Astrocyte (in vitro differentiated cells and primary cell): Measurements from ENCODE around the gene GVQW3. TPM values are rescaled to one million over a fixed set of nuclear protein-coding genes. Genes with fewer than 3 reads are reported as not detected.

Experiments used
- DNase-seq: peaks from one replicate; pipeline ENCODE4 v3.0.0-alpha.2; 2010; ENCODE audit warnings: low read depth
- FAIRE-seq: peaks from 2 replicates; lab custom pipeline; 2011; peaks lifted over from hg19 to GRCh38; lab: Jason Lieb, UNC
- H2AFZ ChIP-seq: 2 replicates; pipeline ENCODE4 v1.6.0; 2012; ENCODE audit warnings: low read depth, low read length, inconsistent platforms
- H3K27ac ChIP-seq: 2 replicates; pipeline ENCODE4 v1.5.1; 2011; ENCODE audit warnings: low read depth, low read length, inconsistent platforms
- H3K27me3 ChIP-seq: 2 replicates; pipeline ENCODE4 v1.6.0; 2011; ENCODE audit warnings: low read length, inconsistent platforms; ENCODE audit not compliant: insufficient read depth
- H3K36me3 ChIP-seq: 2 replicates; pipeline ENCODE4 v1.5.1; 2011; ENCODE audit warnings: low read length, inconsistent platforms; ENCODE audit not compliant: insufficient read depth
- H3K4me1 ChIP-seq: 2 replicates; pipeline ENCODE4 v1.5.1; 2011; ENCODE audit warnings: low read length, inconsistent platforms; ENCODE audit not compliant: insufficient read depth
- H3K4me2 ChIP-seq: 2 replicates; pipeline ENCODE4 v1.6.0; 2012; ENCODE audit warnings: low read length, inconsistent platforms
- H3K4me3 ChIP-seq: 2 replicates; pipeline ENCODE4 v1.5.1; 2011; ENCODE audit warnings: low read depth, mild to moderate bottlenecking, low read length, inconsistent platforms; ENCODE audit not compliant: insufficient read depth
- H3K79me2 ChIP-seq: 2 replicates; pipeline ENCODE4 v1.6.0; 2012; ENCODE audit warnings: mild to moderate bottlenecking, low read length, inconsistent platforms; ENCODE audit not compliant: insufficient read depth
- H3K9ac ChIP-seq: 2 replicates; pipeline ENCODE4 v1.6.0; 2012; ENCODE audit warnings: mild to moderate bottlenecking, low read length, inconsistent platforms
- H3K9me3 ChIP-seq: 2 replicates; pipeline ENCODE4 v1.5.1; 2012; ENCODE audit warnings: low read depth, mild to moderate bottlenecking, low read length, inconsistent platforms; ENCODE audit not compliant: insufficient read depth
- H4K20me1 ChIP-seq: 2 replicates; pipeline ENCODE4 v1.6.0; 2012; ENCODE audit warnings: low read length, inconsistent platforms; ENCODE audit not compliant: insufficient read depth
- H3K27ac Mint-ChIP-seq: one replicate; pipeline ENCODE4 v1.8.0; 2021; ENCODE audit warnings: mild to moderate bottlenecking, mixed read lengths; ENCODE audit not compliant: unreplicated experiment
- H3K27me3 Mint-ChIP-seq: one replicate; pipeline ENCODE4 v1.8.0; 2021; ENCODE audit warnings: low read depth, mixed read lengths; ENCODE audit not compliant: unreplicated experiment
- H3K36me3 Mint-ChIP-seq: one replicate; pipeline ENCODE4 v1.8.0; 2021; ENCODE audit warnings: low read depth, mixed read lengths; ENCODE audit not compliant: unreplicated experiment
- H3K4me1 Mint-ChIP-seq: one replicate; pipeline ENCODE4 v1.8.0; 2021; ENCODE audit warnings: low read depth, mixed read lengths; ENCODE audit not compliant: unreplicated experiment
- H3K4me3 Mint-ChIP-seq: one replicate; pipeline ENCODE4 v1.8.0; 2021; ENCODE audit warnings: mild to moderate bottlenecking, moderate library complexity, mixed read lengths; ENCODE audit not compliant: unreplicated experiment
- H3K9me3 Mint-ChIP-seq: one replicate; pipeline ENCODE4 v1.8.0; 2021; ENCODE audit warnings: mild to moderate bottlenecking, mixed read lengths; ENCODE audit not compliant: unreplicated experiment
- EZH2 ChIP-seq: IDR thresholded peaks from 2 replicates; pipeline ENCODE4 v1.6.1; 2012; ENCODE audit warnings: mild to moderate bottlenecking, low read length, inconsistent platforms; ENCODE audit not compliant: insufficient read depth
- total RNA-seq: library from RNA; stranded (reverse); gene quantifications from 2 replicates; pipeline ENCODE4 v1.2.1, GENCODE V29; 2021
- TF ChIP-seq, protein P1 (sequence below): IDR thresholded peaks from 2 replicates; pipeline ENCODE4 v1.5.1; 2011; ENCODE audit warnings: low read depth, mild to moderate bottlenecking, inconsistent platforms, low read length, moderate library complexity; ENCODE audit not compliant: insufficient read depth

Gene GVQW3
- total RNA-seq, 1 donor from 2014 or later: 2.0 TPM

DNA sequence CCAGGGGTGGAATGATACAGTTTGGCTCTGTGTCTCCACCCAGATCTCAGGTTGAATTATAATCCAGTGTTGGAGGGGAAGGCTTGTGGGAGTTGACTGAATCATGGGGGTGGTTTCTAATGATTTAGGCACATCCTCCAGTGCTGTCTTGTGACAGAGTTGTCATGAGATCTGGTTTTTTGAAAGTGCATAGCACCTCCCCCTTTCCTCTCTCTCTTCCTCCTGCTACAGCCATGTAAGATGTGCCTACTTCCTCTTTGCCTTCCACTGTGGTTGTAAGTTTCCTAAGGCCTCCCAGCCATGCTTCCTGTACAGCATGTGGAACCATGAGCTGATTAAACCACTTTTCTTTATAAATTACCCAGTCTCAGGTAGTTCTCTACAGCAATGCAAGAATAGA is 45.3 kb upstream of the GVQW3 start:
- Histone ChIP-seq H3K36me3 (no peaks in the 10 kb centered on the region), H3K4me1 (no peaks in the 10 kb centered on the region), H3K79me2 (no peaks in the 10 kb centered on the region), H3K9me3 (peaks cover 12% of the 10 kb centered on the region), H2AFZ (no peak overlapping the region), H3K9ac (no peak overlapping the region), H3K4me2 (no peak overlapping the region), H3K27me3 (no peaks in the 10 kb centered on the region), H3K27ac (no peak overlapping the region), H4K20me1 (no peaks in the 10 kb centered on the region), H3K4me3 (no peak overlapping the region)
- Mint-ChIP-seq H3K36me3 (peaks cover 7% of the 10 kb centered on the region), H3K9me3 (peaks cover 20% of the 10 kb centered on the region), H3K4me3 (no peak overlapping the region), H3K4me1 (no peaks in the 10 kb centered on the region), H3K27me3 (peaks cover 3% of the 10 kb centered on the region), H3K27ac (no peak overlapping the region)
- no peak for FAIRE-seq
- TF ChIP-seq, protein P1, sequence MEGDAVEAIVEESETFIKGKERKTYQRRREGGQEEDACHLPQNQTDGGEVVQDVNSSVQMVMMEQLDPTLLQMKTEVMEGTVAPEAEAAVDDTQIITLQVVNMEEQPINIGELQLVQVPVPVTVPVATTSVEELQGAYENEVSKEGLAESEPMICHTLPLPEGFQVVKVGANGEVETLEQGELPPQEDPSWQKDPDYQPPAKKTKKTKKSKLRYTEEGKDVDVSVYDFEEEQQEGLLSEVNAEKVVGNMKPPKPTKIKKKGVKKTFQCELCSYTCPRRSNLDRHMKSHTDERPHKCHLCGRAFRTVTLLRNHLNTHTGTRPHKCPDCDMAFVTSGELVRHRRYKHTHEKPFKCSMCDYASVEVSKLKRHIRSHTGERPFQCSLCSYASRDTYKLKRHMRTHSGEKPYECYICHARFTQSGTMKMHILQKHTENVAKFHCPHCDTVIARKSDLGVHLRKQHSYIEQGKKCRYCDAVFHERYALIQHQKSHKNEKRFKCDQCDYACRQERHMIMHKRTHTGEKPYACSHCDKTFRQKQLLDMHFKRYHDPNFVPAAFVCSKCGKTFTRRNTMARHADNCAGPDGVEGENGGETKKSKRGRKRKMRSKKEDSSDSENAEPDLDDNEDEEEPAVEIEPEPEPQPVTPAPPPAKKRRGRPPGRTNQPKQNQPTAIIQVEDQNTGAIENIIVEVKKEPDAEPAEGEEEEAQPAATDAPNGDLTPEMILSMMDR: no peak
- TF ChIP-seq EZH2: no peak
- no peak for DNase-seq

DNA sequence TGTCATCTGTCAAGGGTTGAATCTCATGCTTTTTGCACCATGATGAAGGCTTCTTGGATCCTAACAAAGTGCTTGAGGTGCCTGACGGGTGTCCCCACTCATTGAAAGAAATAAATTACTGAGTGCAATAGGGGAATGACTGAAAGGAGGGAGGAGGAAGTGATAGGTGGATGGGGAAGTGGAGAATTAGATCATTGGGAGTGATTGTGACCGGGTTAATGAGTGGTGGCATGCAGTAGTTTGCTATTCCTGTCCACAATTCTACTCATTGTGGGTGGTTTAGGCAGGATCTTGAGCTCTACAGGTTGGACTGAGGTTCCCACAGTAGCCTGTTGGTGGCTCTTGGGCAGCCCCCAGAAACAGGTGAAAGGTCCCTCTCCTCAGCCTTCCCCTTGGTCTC is 44.5 kb upstream of the GVQW3 start:
- H3K4me3 ChIP-seq: no peak overlapping the region
- no peak for FAIRE-seq
- H3K27me3 ChIP-seq: no peaks in the 10 kb centered on the region
- no peaks in the 10 kb centered on the region for H3K4me1 ChIP-seq
- no peaks in the 10 kb centered on the region for H4K20me1 ChIP-seq
- no peak overlapping the region for H3K27ac ChIP-seq
- Mint-ChIP-seq H3K4me1 (no peaks in the 10 kb centered on the region), H3K27ac (no peak overlapping the region), H3K36me3 (peaks cover 7% of the 10 kb centered on the region), H3K4me3 (no peak overlapping the region), H3K9me3 (peaks cover 20% of the 10 kb centered on the region), H3K27me3 (peaks cover 3% of the 10 kb centered on the region)
- H3K9me3 ChIP-seq: peaks cover 12% of the 10 kb centered on the region
- H3K36me3 ChIP-seq: no peaks in the 10 kb centered on the region
- TF ChIP-seq, protein P1: no peak
- H3K79me2 ChIP-seq: no peaks in the 10 kb centered on the region
- no peak overlapping the region for H3K9ac ChIP-seq
- no peak for DNase-seq
- H2AFZ ChIP-seq: no peak overlapping the region
- H3K4me2 ChIP-seq: no peak overlapping the region

- peaks cover 10% of the 10 kb centered on the region for H3K36me3 Mint-ChIP-seq
- peak overlapping the region; percentile 34 for H3K4me3 Mint-ChIP-seq
- H3K79me2 ChIP-seq: no peaks in the 10 kb centered on the region
- no peak overlapping the region for H2AFZ ChIP-seq
- no peak for FAIRE-seq
- no peaks in the 10 kb centered on the region for H3K4me1 Mint-ChIP-seq
- H3K4me1 ChIP-seq: no peaks in the 10 kb centered on the region
- H3K36me3 ChIP-seq: no peaks in the 10 kb centered on the region
- no peak overlapping the region for H3K9ac ChIP-seq
- TF ChIP-seq, protein P1: no peak
- TF ChIP-seq EZH2: no peak
- no peak overlapping the region for H3K4me3 ChIP-seq
- no peak overlapping the region for H3K27ac ChIP-seq
- no peak for DNase-seq
- no peaks in the 10 kb centered on the region for H4K20me1 ChIP-seq
- no peak overlapping the region for H3K4me2 ChIP-seq
- no peaks in the 10 kb centered on the region for H3K27me3 ChIP-seq
- H3K9me3 ChIP-seq: peaks cover 12% of the 10 kb centered on the region
- H3K27me3 Mint-ChIP-seq: peaks cover 3% of the 10 kb centered on the region
- peaks cover 20% of the 10 kb centered on the region for H3K9me3 Mint-ChIP-seq
- no peak overlapping the region for H3K27ac Mint-ChIP-seq
Observed at GRCh38 chr11:76337469-76337868, 43.7 kb upstream of the GVQW3 start.
